CD4-positive, alpha-beta T cell treated with Interleukin-17A for 1 hour (primary cell): ENCODE data around the gene MAGEB1.

Experiments used
- DNase-seq: peaks from one replicate; pipeline ENCODE4 v3.0.0-alpha.2; 2020

The MAGEB1 gene, protein sequence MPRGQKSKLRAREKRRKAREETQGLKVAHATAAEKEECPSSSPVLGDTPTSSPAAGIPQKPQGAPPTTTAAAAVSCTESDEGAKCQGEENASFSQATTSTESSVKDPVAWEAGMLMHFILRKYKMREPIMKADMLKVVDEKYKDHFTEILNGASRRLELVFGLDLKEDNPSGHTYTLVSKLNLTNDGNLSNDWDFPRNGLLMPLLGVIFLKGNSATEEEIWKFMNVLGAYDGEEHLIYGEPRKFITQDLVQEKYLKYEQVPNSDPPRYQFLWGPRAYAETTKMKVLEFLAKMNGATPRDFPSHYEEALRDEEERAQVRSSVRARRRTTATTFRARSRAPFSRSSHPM

DNA sequence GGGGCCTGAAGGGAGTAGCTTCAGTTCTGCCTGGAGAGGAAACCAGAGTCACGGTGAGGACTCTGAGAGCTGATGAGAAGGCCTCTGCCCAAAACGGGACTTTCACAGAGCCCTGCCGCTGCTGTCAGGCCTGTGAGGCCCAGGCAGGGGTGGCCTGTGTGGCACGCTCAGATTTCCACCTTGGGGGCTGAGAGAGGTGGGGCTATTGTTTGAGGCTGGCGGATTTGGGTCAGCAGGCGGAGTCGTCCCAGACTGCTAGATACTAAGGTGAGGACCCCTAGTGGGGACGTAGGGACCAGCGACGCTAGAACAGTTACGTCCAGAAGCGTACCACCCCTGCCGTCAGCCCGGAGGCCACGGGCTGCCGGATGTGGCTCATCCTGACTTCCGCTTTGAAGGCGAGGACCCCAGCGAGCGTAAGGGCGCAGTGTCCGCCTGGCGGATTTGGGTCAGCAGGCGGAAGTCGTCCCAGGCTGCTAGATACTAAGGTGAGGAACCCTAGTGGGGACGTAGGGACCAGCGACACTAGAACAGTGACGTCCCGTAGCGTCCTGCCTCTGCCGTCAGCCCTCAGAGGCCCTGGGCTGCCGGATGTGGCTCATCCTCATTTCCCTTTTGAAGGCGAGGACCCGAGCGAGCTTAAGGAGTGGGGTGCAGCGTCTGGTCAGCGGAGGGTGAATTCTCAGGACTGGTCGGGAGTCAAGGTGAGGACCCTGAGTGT lies at the start of gene MAGEB1:
Gene MAGEB1, plus strand, starts transcription at position 378 of the 721 bp plus-strand sequence. CDS start 3,348 bp downstream, outside the sequence.
- no peak for DNase-seq

GRCh38 chrX:30212172-30212571 lies 34.8 kb upstream of the MAGEB1 start:
- DNase-seq = no peak

- no peak for DNase-seq
These were observed 31.5 kb upstream of the MAGEB1 start, which contains the start of gene MAGEB2 for GRCh38 chrX:30215357-30215843. MAGEB2 (plus strand) TSS chrX:30215563; CDS start chrX:30218581, 3,018 bp downstream.

DNA sequence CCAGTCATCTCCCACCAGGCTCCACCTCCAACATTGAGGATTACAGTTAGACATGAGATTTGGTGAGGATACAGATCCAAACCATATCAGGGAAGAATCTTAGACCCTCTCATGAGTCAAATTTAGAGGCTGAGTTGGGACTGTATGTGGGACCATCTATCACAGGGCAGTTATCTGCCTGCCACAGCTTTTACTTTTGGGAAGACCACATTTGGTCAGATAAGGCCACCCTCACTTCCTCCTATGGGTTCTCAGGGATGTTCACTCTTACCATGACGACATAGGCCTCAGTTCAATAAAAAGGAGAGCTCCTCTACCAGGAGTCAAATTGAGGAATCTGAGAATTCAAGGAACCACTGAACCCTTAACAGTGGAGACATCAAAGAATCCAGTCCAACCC lies 29.5 kb upstream of the MAGEB1 start:
- DNase-seq = no peak

- no peak for DNase-seq
These were observed 27.6 kb upstream of the MAGEB1 start for GRCh38 chrX:30219372-30219771.

DNA sequence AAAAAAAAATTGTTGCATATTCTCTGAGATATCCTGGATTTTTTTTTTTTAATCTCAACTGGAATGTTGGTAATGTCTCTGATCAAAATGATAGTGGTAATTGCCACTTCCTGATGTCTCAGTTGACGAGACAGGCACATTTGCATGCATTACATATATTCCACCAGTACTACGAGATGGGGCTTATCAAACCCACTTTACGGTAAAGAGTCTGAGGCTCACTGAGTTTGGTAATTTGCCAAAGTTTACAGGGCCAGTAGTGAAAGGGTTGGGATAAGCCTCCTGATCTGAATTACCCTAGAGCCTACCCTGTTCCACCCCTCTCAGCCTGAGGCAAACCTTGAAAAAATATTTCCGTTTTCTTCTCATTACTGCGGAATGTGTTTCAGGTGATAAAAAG lies 26.3 kb upstream of the MAGEB1 start:
- DNase-seq = no peak

DNA sequence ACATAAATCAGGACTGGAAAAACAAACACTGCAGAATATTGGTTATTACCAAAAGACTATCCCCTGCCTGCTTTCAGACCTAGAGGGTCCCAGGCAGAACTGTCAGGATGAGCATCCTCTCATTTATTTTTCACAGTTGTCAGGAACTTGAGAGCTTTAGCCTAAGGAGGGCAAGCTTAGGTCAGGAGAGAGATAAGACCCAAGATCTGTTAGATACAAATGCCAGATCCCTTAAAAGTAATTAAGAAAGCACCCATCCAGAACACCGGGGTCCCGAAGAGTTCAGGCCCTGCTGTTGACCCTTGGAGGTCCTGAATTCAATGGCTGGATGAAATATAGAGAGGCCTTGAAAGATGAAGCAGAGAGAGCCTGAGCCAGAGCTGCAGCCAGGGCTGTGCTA lies 22.4 kb upstream of the MAGEB1 start:
- no peak for DNase-seq

DNA sequence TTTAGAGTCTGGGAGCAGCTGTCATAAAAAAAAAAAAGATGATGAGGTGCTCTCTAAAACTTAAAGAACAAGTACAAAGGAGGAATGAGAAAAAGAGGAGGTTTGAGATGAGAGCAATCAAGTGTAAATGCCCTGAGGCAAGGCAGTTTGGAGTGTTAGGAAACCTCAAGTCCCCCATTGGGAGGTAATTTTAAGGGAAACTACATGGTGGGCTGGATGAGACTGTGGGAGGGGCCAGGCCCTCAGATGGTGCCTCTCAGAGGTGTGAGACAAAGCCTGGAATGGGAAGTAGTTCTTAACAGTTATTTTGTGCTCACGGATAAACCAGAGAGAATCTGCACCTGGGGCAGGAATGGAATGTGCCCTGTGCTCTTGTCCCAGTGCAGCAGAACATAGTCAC lies 18.4 kb upstream of the MAGEB1 start:
- DNase-seq = no peak

DNA sequence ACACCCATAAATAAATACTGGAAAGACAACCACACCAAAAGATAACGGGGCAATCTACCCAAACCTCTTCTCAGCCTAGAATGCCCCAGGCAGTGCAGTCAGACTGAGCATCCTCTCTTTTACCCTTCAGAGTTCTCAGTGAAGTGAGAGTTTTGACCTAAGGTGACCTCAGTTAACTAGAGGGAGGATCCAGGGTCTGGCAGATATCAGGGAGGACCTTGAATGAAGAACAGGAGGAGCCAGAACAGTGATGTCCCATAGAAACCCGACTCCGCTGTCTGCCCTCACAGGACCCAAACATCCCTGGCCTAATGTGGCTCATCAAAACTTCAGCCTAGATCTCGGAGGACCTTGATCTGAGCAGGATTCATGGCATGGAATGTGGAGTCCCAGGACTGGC lies 16.6 kb upstream of the MAGEB1 start, which contains the start of gene MAGEB3:
Gene MAGEB3, plus strand, starts transcription at position 263 of the 400 bp plus-strand sequence. CDS start 5,268 bp downstream, outside the sequence.
- no peak for DNase-seq

DNA sequence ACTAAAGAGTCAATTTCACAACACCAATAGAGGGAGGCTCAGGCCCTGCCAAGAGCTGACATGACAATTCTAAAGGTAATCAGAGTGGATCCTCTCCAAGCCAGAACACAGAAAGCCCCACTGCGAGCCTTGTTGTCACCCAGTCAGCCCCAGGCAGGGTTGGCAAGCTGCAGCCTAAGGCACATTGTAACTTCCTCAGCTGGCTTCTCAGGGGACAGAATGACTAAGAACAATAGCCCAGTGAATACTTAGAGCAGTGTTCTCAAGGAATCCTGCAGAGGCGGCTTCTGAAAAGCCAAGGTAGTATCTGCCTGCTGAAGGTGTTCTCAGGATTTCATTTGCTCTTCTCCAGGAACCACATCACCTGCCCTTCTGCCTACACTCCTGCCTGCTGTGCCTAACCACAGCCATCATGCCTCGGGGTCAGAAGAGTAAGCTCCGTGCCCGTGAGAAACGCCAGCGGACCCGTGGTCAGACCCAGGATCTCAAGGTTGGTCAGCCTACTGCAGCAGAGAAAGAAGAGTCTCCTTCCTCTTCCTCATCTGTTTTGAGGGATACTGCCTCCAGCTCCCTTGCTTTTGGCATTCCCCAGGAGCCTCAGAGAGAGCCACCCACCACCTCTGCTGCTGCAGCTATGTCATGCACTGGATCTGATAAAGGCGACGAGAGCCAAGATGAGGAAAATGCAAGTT lies 5.1 kb upstream of the MAGEB1 start, which contains the start of gene MAGEB4:
Gene MAGEB4, plus strand, starts transcription at position 277 of the 692 bp plus-strand sequence. Its CDS starts 136 bp downstream, at position 413.
- no peak for DNase-seq

GRCh38 chrX:30248854-30249253 lies 1.9 kb downstream of the MAGEB1 start:
- no peak for DNase-seq

GRCh38 chrX:30253257-30253656 lies 6.3 kb downstream of the MAGEB1 start:
- no peak for DNase-seq

GRCh38 chrX:30259927-30260326 lies 13.0 kb downstream of the MAGEB1 start:
- no peak for DNase-seq

GRCh38 chrX:30261012-30261411 lies 14.1 kb downstream of the MAGEB1 start:
- no peak for DNase-seq

GRCh38 chrX:30262763-30263162 lies 15.8 kb downstream of the MAGEB1 start:
- no peak for DNase-seq

- DNase-seq = no peak
These were observed 23.7 kb downstream of the MAGEB1 start for GRCh38 chrX:30270639-30271038.

DNA sequence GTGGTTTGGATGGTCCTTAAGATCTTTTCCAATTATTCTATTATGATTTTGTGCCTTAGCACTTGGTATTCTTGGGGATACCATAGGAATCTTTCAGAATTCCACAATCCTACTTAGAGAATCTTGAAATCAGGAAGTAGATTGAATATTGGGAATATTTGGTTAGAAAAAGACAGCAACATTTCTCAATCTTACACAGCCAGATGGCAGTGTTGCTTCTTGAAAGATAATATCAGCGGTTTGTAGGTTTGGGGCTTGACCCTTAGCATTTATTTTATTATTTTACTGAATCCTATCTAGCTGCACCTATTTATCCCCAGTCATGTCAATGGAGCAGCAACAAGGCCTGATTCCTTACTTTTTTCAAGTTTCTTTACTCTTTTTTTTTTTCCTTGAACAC lies 28.6 kb downstream of the MAGEB1 start:
- DNase-seq = no peak

DNA sequence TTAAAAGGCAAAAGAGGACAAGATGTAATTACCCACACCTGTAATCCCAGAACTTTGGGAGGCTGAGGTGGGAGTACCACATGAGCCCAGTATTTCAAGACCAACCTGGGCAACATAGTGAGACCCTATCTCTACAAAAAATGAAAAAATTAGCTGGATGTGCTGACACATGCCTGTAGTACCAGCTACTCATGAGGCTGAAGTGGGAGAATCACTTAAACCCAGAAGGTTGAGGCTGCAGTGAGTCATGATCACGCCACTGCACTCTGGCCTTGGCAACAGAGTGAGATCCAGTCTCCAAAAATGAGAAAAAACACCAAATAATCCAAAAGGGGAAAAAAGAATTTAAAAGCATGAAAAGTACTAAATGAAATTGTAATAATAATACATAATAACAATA lies 31.4 kb downstream of the MAGEB1 start:
- no peak for DNase-seq

DNA sequence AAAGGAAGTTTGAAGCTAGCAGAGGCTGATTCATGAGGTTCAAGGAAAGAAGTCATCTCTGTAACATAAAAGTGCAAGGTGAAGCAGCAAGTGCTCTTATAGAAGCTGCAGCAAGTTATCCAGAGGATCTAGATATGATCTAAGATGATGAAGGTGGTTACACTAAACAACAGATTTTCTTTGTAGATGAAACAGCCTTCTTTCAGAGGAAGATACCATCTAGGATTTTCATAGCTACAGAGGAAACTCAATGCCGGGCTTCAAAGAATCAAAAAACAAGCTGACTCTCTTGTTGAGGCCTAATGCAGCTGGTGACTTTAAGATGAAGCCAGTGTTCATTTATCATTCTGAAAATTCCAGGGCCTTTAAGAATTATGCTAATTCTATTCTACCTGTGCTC lies 33.5 kb downstream of the MAGEB1 start:
- no peak for DNase-seq

DNA sequence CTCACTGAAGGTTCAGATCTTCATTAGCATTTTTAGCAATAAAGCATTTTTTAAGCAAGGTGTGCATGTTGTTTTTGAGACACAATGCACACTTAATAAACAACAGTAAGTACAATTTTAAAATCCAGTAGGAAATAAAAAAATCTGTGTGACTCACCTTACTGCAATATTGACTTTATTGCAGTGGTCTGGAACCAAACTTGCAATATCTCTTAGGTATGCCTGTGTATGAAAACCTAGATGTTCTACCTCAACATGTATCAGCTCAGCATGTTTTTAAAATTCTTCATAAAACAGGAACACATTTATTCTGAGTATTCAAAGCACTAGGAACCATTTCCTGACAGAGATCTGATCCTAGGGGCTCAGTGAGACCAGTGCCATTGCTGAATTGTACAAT lies 35.6 kb downstream of the MAGEB1 start:
- DNase-seq = no peak

- DNase-seq = no peak
These were observed 36.7 kb downstream of the MAGEB1 start for GRCh38 chrX:30283456-30284200.
